GM18907 (cell line): ENCODE results near the gene RNPS1.

Source experiments
- ATAC-seq: cut with Tn5 transposase; IDR thresholded peaks from one replicate; pipeline ENCODE4 v1.9.1; 2021; ENCODE audit warnings: mild to moderate bottlenecking, moderate library complexity; ENCODE audit not compliant: unreplicated experiment

Gene RNPS1, protein sequence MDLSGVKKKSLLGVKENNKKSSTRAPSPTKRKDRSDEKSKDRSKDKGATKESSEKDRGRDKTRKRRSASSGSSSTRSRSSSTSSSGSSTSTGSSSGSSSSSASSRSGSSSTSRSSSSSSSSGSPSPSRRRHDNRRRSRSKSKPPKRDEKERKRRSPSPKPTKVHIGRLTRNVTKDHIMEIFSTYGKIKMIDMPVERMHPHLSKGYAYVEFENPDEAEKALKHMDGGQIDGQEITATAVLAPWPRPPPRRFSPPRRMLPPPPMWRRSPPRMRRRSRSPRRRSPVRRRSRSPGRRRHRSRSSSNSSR

DNA sequence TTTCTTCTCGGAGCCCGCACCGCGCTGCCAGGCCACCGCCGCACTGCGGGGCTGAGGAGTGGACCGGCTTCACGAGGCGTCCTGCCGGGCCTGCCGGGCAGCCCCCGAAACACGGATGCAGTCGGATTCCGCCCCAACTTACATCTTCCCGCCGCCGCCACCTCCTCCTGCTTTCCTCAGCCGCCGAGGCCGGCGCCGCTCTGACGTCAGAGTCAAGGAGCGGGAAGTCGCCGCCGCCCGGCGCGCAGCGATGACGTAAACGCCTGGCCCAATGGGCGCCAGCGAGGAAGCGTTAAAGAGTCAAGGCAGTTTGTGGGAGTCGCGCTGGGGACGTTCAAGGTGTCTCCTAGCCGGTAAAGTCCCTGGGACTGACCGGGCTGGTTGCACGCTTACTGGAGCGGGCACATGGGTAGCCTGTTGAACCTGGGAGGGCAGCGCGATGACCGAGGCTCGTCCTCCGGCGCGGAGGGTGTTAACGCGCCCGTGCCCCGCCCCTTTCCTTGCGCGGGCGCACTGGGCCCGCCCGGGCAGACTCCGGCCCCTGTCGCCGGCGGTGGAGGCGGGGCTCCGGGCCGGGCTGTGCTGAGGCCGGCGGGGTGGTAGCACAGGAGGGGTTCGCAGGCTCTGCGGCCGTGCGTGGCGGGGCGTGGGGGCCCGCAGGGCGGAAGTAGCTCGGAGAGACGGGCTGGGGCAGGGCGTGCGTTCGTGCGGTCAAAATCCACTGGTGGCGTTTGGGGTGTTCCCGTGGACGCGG is at the start of gene RNPS1:
Gene RNPS1, minus strand, starts transcription at position 214 of the 754 bp plus-strand sequence. CDS start 3,483 bp downstream, outside the sequence.
- peak; percentile 77 for ATAC-seq

DNA sequence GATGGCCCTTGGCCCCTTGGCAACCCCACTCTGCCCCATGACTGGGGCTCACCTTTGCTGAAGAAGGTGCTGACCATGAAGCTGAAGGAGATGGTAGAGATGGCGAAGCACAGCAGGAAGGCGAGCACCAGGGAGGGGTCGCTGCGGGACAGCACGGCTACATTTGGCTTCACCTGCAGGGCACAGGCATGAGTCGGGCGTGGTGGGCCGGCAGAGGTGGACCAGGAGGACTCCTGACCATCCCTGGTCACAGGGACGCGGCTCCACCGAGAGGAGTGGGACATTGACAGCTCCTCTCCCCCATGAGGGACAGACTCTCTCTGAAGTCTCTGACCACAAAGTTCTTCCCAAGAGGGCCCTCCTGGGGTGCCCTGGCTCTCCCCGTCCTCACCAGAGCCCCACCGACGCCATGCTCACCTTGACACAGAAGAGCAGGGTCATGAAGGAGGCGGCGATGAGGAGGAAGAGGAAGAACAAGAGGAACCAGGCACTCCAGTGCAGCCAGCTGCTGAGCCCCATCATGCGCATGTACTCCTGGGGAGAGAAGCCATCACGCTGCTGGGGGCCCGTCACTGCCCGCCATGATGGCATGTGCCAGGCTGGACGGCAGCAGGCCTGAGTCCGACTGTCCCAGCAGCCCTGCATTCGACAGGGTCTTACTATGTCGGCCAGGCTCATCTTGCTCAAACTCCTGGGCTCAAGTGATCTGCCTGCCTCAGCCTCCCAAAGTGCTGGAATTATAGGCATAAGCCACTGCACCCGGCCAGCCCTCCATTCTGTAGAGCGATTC is 49.5 kb upstream of the RNPS1 start:
- no peak for ATAC-seq

DNA sequence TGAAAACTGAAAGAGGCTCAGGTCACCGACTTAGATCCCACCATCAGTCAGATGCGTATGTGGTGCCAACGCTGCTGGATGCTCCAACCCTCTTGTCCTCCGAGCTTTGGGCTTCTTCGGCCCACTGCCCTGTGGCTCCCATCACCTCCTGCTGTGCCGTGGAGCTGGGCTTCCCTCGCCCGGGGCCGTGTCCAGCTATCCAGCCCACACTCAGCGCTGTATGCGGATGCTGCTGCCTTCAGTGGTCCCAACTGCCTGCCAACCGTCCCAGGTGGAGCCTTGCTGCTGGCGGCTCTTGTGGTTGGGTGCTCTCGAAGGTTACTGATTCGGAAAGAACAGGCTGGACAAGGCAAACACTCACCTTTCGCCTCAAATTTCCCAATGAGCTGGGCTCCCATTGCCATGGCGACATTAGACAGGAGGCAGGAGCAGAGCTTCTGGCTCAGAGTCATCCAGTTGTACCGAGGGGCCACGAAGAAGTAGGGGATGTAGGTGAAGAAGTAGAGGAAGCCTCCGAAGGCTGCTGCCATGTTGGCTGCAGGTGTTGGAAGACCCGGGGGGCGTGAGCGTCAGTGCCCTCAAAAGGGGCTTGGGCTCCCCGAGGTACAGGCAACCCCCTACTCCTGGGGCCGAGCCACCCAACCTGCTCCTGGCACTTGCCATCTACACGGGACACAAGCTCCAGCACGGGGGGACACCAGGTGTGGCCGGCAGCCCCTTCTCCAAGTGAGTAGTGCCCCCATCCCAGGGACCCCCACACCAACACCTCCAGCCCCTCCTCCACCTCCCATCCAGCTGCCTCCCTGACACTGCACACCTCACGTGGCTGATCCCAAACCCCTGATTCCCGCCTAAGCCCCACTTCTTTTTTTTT is 40.4 kb upstream of the RNPS1 start:
- ATAC-seq, result no peak

DNA sequence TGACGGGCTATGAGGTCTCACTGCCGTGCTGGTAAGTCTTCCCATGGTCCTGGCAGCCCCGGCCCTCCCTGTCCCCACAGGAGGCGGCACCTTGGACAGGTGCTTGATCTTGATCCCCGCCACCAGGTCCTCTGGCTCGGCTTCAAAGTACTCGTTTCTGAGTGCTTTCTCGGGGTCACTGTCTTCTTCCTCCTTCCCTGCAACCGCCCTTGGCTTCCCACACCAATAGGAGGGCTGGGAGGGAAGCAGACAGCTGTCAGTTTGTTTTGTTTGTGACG is 31.9 kb upstream of the RNPS1 start:
- ATAC-seq, result no peak

DNA sequence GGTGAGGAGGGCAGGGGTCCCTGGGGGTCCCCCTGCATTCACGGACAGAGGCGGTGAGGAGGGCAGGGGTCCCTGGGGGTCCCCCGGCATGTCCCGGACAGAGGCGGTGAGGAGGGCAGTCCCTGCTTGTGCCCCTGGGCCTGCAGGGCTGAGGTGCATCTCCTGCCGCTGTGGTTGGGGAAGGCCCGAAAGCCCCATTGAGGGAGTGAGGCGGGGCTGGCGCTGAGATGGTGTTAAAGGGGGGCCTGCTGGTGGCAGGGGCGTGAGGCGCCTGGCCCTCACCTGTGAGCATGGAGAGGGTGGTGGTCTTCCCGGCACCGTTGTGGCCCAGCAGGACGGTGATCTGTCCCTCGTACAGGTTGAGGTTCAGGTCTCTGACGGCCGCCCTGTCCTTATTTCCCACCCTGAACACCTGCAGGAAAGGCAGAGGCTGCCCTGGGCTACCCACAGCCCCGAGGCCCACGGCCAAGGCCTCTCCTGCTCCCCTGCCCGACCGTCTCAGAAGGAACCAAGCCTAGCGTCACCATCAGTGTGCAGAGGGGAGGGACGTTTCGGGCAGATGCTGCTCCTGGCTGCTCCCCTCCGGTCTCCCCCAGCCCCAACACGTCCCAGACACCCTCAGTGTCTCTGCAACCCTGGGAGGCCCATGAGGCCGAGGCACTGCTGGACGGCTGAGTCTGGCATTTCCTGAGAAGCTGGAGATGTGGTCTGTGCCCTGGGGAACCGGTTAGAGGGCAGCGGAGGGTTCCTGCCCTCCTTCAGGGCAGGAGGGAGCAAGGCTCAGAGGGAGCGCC is 31.4 kb upstream of the RNPS1 start:
- ATAC-seq, result no peak

DNA sequence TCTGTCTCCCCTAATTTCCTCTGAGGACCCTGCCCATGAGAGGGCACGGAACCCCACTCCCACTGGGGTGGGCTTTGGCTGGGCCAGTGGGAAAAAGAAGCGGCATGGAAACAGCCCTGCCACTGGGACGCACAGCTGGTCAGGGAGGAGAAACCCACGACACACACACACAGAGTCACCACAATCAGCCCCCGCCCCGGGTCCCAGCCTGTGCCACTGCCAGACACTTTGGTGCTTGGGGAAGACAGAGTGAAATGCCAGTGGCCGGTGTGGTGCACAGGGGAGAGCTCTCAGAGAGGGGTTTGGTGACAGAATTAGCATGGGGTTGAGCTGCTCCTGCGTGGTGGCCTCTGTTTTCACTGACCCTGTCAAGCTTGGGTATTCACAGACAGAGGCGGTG is 30.7 kb upstream of the RNPS1 start:
- ATAC-seq, result no peak

DNA sequence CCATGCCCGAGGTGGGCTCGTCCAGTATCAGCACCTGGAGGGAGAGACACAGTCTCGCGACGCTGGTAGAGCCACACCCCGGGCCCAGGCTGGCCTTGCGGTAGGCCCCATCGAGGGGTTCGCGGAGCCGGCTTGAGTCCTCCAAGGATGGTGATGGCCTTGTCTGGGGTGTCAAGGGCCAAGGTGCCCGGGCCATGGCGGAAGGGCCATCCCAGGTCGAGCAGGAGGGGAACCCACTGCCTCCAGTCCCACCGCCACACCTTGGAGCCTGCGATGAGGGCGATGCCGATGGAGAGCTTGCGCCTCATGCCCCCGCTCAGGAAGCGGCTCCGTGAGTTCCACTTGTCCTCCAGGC is 29.6 kb upstream of the RNPS1 start:
- ATAC-seq, result no peak

DNA sequence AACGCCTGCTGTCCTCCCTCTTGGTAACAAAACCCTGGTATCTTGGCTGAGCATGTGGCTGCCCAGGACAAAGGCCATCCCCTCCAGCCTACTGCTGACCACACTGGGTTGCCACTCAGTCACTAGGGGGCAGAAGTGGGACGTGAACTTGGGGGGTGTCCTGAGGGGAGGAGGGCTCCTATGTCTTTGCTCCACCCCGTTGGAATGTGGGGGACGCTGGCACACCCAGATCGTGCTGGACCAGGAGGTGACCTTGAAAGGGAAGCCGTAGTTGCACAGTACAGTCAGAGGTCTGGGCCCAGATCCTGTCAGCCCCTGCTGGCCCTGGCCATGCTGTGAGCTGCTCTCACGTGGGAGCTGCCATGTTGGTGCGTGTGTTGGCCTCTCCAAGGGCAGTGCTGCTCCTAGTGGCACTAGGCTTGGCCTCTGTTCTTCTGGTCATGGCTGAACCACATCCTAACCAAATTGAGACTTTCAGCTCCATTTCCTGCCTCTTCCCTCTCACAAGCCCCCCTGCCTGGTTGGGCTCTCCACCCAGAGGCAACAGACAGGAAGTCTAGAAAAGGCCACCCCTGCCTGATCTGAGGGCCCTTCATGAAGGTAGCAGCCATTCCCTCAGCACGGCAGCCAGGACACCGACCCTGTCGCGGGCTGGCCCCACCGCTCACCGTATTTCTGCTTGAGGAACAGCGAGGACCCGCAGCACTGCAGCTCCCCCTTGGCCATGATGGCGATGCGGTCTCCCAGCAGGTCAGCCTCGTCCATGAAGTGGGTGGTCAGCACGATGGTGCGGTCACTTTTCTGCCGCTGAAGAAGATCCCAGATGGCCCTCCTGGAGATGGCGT is 29.0 kb upstream of the RNPS1 start:
- ATAC-seq, result no peak

DNA sequence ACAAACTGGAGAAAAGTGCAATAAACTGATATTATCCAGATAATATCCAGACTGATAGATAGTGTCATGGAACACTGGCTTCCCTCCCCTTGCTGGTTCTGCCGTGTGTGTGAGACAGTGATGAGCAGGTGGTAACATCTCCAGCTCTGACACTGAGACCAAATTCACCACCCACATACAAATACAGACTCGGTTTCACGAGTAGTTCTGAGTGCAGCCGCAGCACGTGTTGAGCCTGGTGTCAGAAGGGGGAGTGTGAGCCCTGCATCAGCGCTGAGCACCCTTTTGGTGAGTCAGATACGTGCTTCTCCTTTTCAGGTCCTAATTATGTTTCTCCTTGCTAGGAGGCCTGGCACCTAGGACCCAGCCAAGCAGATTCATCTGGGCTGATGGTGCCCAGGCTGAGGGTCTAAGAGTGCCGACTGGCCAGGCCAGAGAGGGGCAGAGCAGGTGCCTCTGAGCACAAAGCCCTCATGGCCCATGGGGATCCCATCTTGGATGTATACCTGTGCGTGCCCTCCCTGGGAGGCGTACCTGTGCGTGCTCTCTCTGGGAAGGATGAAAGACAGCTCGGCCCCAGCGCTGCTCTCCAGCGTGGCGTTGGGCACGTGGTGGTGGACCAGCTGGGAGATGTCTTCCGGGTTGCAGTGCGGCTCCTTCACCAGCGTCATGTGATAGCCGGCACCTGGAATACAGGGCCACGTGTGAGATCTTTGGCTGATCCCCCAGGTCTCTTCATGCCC is 27.3 kb upstream of the RNPS1 start:
- peak; percentile 62 for ATAC-seq

DNA sequence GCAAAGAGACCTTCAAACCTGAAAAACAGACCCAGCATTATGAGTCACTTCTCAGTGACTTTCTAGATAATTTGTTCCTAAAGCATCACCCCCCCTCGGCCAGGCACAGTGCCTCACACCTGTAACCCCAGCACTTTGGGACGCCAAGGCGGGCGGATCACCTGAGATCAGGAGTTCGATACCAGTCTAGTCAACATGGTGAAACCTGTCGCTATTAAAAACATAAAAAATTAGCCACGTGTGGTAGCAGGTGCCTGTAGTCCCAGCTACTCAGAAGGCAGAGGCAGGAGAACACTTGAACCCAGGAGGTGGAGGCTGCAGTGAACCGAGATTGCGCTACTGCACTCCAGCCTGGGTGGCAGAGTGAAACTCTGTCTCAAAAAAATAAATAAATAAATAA is 24.3 kb upstream of the RNPS1 start:
- ATAC-seq, result no peak

DNA sequence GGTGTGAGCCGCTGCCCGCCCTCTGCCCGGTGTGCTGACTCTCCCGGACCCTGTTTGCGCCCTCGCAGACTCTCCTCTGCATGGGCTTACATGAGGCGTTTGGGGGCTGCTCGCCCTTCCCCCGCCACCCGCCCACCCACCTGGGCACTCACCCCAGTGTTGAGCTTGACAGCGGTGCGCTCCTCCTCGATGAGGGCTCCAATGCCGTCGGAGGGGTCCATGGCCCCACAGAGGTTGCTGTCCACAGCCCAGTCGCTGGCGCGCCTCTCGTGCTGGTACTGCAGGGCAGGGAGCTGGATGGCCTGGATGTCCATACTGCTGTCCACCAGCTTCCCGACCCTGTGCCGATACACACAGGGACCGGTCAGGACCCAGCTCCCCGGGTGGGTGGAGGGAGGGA is 21.4 kb upstream of the RNPS1 start:
- ATAC-seq, result no peak

DNA sequence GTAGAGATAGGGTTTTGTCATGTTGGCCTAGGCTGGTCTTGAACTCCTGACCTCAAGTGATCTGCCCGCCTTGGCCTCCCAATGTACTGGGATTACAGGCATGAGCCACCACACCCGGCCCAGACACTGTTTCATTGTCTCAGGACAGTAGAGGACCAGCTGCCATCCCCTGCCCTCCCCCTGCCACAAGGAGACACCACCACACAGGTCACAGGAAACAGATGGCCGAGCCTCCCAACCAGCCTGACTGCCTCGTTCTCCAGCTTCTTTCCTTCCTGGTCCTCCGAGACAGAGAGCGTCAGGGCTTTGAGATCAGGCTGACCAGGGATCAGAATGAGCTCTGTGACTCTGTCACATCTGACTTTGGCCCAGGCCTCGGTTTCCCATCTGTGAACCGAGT is 20.8 kb upstream of the RNPS1 start:
- no peak for ATAC-seq

DNA sequence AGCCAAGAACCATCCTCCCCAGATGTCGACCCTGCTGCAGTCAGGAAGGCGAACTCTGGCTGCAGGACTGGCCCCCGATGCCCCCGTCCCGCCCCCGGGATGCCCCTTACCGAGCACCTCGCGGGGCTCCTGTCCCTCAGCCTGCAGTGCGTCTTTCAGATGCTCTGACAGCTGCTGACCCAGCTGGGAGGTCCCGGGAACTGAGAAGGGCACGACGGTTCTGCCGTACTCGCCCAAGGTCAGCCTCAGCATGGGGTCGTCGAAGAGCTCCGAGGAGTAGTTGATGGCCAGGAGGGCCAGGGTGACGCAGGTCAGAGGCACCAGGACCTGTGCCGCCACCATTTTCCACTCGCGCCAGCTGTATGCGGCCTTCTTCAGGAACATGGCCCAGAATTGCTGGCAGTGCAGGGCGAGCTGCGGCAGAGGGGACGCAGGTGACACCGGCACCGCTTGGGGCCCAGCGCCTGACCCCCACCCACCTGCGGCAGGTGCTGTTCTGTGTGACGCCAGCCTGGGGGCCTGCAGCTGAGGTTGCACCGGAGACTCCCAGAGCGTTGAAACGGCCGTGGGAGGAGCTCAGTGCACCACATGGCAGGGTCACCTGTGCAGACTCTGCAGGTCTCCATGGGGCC is 20.1 kb upstream of the RNPS1 start:
- ATAC-seq, result no peak

DNA sequence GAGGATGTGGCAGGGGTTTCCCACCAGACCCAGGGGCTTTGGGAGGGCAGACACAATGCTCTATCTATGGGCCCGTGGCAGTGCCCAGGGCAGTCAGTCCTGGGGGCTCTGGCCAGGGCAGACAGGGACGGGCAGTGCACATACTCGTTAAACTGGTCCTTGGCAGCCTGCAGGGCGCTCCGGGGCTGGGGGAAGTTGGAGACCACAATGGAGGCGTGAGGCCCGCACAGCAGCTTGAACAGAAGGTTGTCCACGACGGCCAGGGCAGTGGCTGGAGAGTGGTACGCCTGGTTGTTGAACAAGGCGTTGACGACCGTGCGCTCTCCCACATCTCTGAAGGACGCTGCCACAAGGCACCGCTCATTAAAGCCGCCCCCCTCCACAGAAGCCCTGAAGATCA is 18.6 kb upstream of the RNPS1 start:
- no peak for ATAC-seq

DNA sequence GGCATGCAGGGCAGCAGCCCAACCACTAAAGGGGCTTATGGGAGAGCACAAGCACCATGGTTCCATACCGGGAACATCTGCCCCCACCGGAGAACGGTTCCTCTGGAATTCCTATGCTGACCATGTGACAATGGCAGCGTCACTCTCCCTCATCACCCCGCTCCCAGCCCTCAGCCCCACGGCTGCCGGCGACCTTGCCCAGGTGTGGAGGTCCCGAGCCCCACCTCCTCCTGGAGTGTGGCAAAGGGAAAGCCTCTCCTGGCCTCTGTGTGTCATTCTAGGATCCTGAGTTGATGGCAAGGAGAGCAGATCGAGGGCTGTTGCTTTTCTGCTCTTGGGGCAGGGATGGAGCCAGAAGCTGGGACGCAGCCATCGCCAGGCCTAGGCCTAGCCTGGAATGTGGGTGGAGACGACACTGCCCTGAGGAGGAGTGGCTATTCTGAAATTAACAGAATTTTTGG is 17.8 kb upstream of the RNPS1 start:
- no peak for ATAC-seq

DNA sequence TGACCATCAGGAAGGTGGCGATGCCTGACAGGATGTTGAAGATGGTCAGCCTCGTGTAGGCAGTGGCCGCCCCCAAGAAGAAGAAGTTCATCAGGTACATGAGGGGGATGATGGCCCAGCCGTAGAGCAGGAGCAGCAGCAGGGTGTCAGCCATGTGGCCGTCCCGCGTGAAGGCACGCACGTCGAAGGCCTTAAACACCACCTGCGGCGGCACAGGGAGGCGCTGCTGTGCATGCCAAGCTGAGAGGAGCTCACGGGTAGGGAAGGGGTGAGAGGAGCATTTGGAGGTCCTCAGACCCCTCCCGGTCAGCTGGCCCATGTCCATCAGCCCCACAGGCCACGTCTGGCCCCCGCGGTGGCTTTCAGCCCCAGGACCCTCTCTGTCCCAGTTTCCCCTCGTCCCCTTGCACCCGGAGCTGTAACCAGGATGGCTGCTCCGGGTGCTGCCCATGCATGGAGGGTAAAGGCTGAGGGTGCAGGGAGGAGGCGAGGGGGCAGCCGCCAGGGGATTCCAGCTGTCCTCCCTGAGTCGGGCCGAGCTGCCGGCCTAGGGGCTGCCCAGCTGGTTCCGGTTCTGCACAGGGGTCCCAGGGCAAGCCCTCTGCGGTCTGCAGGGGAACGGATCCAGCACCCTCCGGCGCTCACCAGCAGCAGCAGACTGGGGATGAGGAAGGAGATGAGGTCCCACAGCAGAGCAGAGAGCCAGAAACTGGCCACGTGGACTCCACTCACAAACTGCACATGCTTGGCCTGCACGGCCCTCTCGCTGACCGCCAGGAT is 17.1 kb upstream of the RNPS1 start:
- ATAC-seq, result no peak

DNA sequence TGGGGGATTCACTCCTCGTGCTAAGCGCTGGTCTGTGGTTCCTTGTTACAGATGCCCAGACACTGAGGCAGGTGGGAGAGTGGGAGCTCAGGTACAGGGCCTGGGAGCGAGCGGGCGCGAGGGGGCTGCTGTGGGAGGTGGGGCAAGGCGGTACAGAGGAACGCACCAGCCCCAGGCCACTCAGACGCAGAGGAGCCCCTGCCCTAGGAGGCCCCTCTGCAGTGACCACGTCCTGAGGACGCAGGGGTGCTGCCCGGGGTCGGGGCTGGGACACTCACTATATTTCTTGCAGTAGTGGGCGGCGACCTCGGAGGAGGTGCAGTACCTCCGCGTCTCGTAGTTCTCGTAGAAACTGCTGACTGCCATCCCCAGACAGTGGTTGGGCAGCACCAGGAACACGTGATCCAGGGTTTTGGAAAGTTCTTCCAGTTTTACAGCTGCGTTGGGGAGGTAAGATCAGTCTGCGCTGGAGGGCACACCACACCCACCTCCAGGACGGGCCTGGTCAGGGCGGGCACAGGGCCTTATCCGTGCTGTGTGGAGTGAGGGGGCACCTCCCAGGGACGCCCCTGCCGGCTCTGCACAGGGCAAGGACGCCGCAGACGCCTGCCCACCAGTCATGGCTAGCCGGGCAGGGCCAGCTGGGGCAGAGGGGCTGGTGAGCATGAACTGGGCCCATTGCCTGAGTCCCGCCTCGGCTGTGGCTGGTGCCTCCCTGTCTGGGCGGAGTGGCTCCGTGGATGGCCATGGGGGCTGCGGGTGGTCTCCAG is 16.3 kb upstream of the RNPS1 start:
- ATAC-seq, result no peak
